ENCODE measurements around the gene PCDHGA3.

GRCh38 chr5:141356950-141357349, 13.3 kb downstream of the PCDHGA3 start:
- TF ChIP-seq CTCF (IDR thresholded peaks at IDR 0.05) (no peak), POLR2A (IDR thresholded peaks at IDR 0.05; ENCODE audit: low read length) (no peak), RAD21 (conservative IDR thresholded peaks at IDR 0.05 in 1 of 2, IDR thresholded peaks at IDR 0.05 in 1 of 2) (no peak), USF2 (IDR thresholded peaks at IDR 0.05) (no peak), PHF8 (IDR thresholded peaks at IDR 0.05; ENCODE audit: borderline replicate concordance, low read depth) (no peak), RFX5 (IDR thresholded peaks at IDR 0.05) (no peak), MAX (IDR thresholded peaks at IDR 0.05) (no peak), FOSL2 (IDR thresholded peaks at IDR 0.05) (no peak), FOSL2 (CRISPR knock-in tag; IDR thresholded peaks at IDR 0.05) (no peak), CBX2 (IDR thresholded peaks at IDR 0.05; ENCODE audit: borderline replicate concordance, low read depth) (no peak), REST (IDR thresholded peaks at IDR 0.05) (no peak), KDM1A (IDR thresholded peaks at IDR 0.05; ENCODE audit: low read depth) (no peak), NR3C1 (IDR thresholded peaks at IDR 0.05) (no peak)

All from A549 (cell line).